Vagina (tissue), 2 donors: ENCODE data around the gene KDM2A.
A peak's percentile ranks its signal among the peaks of the same experiment; 100 is the strongest.

Experiments
- POLR2A ChIP-seq, 2 donors: fragments of 450-650 bp; IDR thresholded peaks; one replicate each; pipeline ENCODE4 v1.6.1; 2017; ENCODE audit warnings: antibody characterized with exemption in 2 of 2, mild to moderate bottlenecking in 2 of 2, moderate library complexity in 2 of 2
- POLR2AphosphoS5 ChIP-seq, 2 donors: sonication (generic); formaldehyde crosslinking; IDR thresholded peaks; one replicate each; pipeline ENCODE4 v1.9.0; 2017; ENCODE audit warnings: antibody characterized with exemption in 2 of 2, mild to moderate bottlenecking in 2 of 2, low read depth in 1 of 2; ENCODE audit not compliant: insufficient read depth in 1 of 2

DNA sequence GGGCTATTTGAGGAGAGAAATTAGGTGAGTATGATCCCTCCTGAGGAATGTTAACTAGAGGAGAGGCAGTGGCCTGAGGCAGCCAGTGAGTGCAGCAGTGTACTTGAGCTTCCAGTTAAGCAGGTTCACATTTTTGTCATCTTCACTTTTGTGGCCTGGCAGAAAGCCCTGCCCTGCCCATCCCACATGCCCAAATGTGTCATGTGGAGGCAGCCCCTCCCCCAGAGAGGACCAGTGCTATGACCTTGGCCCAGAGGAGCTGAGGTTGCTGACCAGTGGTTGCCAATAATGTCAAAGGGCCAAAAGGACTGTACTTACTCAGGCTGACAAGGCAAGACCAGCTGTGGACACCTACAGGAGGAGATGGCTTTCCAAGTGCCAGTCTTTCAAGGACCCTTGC is 129.6 kb downstream of the KDM2A start:
- TF ChIP-seq POLR2A (IDR thresholded peaks at IDR 0.05) (no peak), POLR2AphosphoS5 (IDR thresholded peaks at IDR 0.05; ENCODE audit: insufficient read depth in 1 of 2, low read depth in 1 of 2) (peak in 1 of 2 donors; percentile 61)
